ENCODE measurements around the gene ACADVL. TPM values are rescaled to one million over a fixed set of nuclear protein-coding genes. Genes with fewer than 3 reads are reported as not detected.

ACADVL gene
- total and polyA plus RNA-seq, 4 donors = 185 to 1,301 (median 1,109) TPM

DNA sequence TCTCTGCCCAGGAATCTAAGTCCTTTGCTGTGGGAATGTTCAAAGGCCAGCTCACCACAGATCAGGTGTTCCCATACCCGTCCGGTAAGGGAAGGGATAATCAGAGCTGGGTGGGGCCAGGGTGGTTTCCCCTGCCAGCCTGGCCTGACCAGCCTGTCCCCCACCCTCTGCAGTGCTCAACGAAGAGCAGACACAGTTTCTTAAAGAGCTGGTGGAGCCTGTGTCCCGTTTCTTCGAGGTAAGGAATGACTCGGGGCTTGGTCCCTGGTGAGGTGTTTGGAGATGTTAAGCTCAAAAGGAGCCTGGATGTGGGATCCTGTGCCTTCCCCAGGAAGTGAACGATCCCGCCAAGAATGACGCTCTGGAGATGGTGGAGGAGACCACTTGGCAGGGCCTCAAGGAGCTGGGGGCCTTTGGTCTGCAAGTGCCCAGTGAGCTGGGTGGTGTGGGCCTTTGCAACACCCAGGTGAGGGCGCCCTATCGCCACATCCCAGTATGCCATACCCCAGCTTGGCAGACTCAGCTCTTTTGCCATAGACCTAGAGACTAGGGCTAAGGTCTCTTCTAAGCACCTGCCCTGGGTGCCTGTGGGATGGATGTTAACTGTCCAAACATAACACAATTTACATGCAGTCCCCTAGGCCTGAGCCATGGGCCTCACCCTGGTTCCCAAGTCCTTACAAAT, 997 bp downstream of the ACADVL start:
- peak overlapping the region; percentile 79 to 82 (median 82) for H3K4me3 ChIP-seq (ENCODE audit: low read depth in 1 of 3, low read length in 3 of 3)
- peak overlapping the region; percentile 78 to 79 for H3K9ac ChIP-seq (ENCODE audit: low read depth in 1 of 2, low read length in 2 of 2)
- no peak for DNase-seq (ENCODE audit: low spot score)
- H3K36me3 ChIP-seq (ENCODE audit: control insufficient read depth in 4 of 4, insufficient read depth in 3 of 4, low read depth in 1 of 4, low read length in 3 of 4) = peaks cover 12 to 47% (median 31%) of the 10 kb centered on the region in 4 donors
- H3K27ac ChIP-seq (ENCODE audit: low read depth in 1 of 2, low read length in 2 of 2) = peak overlapping the region; percentile 99
- H3K27me3 ChIP-seq (ENCODE audit: control insufficient read depth in 4 of 4, insufficient read depth in 4 of 4, low read length in 3 of 4) = no peaks in the 10 kb centered on the region
- TF ChIP-seq EGR1 (IDR thresholded peaks at IDR 0.05; ENCODE audit: low read depth in 2 of 2) (no peak), FOXA1 (IDR thresholded peaks at IDR 0.05) (no peak), RAD21 (IDR thresholded peaks at IDR 0.05) (peak; percentile 59 to 69), SP1 (IDR thresholded peaks at IDR 0.05) (peak; percentile 66), HNF4A (conservative IDR thresholded peaks at IDR 0.05) (no peak), HNF4G (IDR thresholded peaks at IDR 0.05) (no peak), RXRA (IDR thresholded peaks at IDR 0.05) (peak in 1 of 2 donors; percentile 61), YY1 (IDR thresholded peaks at IDR 0.05) (no peak), FOXA2 (IDR thresholded peaks at IDR 0.05) (no peak), GABPA (IDR thresholded peaks at IDR 0.05 in 1 of 2, conservative IDR thresholded peaks at IDR 0.05 in 1 of 2) (peak in 1 of 2 donors; percentile 41), NR2F2 (IDR thresholded peaks at IDR 0.05) (no peak), JUND (IDR thresholded peaks at IDR 0.05) (no peak), TAF1 (conservative IDR thresholded peaks at IDR 0.05) (no peak)
- TF ChIP-seq, protein P1, sequence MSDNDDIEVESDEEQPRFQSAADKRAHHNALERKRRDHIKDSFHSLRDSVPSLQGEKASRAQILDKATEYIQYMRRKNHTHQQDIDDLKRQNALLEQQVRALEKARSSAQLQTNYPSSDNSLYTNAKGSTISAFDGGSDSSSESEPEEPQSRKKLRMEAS (IDR thresholded peaks at IDR 0.05) = no peak
- TF ChIP-seq, protein P2, sequence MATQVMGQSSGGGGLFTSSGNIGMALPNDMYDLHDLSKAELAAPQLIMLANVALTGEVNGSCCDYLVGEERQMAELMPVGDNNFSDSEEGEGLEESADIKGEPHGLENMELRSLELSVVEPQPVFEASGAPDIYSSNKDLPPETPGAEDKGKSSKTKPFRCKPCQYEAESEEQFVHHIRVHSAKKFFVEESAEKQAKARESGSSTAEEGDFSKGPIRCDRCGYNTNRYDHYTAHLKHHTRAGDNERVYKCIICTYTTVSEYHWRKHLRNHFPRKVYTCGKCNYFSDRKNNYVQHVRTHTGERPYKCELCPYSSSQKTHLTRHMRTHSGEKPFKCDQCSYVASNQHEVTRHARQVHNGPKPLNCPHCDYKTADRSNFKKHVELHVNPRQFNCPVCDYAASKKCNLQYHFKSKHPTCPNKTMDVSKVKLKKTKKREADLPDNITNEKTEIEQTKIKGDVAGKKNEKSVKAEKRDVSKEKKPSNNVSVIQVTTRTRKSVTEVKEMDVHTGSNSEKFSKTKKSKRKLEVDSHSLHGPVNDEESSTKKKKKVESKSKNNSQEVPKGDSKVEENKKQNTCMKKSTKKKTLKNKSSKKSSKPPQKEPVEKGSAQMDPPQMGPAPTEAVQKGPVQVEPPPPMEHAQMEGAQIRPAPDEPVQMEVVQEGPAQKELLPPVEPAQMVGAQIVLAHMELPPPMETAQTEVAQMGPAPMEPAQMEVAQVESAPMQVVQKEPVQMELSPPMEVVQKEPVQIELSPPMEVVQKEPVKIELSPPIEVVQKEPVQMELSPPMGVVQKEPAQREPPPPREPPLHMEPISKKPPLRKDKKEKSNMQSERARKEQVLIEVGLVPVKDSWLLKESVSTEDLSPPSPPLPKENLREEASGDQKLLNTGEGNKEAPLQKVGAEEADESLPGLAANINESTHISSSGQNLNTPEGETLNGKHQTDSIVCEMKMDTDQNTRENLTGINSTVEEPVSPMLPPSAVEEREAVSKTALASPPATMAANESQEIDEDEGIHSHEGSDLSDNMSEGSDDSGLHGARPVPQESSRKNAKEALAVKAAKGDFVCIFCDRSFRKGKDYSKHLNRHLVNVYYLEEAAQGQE (IDR thresholded peaks at IDR 0.05) = no peak
- TF ChIP-seq, protein P3, sequence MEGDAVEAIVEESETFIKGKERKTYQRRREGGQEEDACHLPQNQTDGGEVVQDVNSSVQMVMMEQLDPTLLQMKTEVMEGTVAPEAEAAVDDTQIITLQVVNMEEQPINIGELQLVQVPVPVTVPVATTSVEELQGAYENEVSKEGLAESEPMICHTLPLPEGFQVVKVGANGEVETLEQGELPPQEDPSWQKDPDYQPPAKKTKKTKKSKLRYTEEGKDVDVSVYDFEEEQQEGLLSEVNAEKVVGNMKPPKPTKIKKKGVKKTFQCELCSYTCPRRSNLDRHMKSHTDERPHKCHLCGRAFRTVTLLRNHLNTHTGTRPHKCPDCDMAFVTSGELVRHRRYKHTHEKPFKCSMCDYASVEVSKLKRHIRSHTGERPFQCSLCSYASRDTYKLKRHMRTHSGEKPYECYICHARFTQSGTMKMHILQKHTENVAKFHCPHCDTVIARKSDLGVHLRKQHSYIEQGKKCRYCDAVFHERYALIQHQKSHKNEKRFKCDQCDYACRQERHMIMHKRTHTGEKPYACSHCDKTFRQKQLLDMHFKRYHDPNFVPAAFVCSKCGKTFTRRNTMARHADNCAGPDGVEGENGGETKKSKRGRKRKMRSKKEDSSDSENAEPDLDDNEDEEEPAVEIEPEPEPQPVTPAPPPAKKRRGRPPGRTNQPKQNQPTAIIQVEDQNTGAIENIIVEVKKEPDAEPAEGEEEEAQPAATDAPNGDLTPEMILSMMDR (IDR thresholded peaks at IDR 0.05; ENCODE audit: low read depth, low read length, missing input control) = no peak
- TF ChIP-seq, protein P4, sequence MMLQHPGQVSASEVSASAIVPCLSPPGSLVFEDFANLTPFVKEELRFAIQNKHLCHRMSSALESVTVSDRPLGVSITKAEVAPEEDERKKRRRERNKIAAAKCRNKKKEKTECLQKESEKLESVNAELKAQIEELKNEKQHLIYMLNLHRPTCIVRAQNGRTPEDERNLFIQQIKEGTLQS (IDR thresholded peaks at IDR 0.05) = peak; percentile 13
- TF ChIP-seq, protein P5, sequence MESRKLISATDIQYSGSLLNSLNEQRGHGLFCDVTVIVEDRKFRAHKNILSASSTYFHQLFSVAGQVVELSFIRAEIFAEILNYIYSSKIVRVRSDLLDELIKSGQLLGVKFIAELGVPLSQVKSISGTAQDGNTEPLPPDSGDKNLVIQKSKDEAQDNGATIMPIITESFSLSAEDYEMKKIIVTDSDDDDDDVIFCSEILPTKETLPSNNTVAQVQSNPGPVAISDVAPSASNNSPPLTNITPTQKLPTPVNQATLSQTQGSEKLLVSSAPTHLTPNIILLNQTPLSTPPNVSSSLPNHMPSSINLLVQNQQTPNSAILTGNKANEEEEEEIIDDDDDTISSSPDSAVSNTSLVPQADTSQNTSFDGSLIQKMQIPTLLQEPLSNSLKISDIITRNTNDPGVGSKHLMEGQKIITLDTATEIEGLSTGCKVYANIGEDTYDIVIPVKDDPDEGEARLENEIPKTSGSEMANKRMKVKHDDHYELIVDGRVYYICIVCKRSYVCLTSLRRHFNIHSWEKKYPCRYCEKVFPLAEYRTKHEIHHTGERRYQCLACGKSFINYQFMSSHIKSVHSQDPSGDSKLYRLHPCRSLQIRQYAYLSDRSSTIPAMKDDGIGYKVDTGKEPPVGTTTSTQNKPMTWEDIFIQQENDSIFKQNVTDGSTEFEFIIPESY (IDR thresholded peaks at IDR 0.05) = no peak
- WGBS = 10% methylated on average over 11 of the region's 11 CpGs
- peaks cover 12 to 55% (median 41%) of the 10 kb centered on the region in 4 donors for H3K4me1 ChIP-seq (ENCODE audit: control insufficient read depth in 4 of 4, insufficient read depth in 4 of 4, low read length in 3 of 4)
- no peaks in the 10 kb centered on the region for H3K9me3 ChIP-seq (ENCODE audit: control insufficient read depth in 4 of 4, low read length in 3 of 4)

All from liver (tissue), 9 donors.